HL-60 (cell line): ENCODE data around the gene ACER2.

ENCODE experiments used
- DNase-seq, 2 experiments: peaks; one replicate each; pipeline ENCODE4 v3.0.0-alpha.2; 2010 to 2020; ENCODE audit warnings: low read depth in 1 of 2, low spot score in 1 of 2
- H3K27ac ChIP-seq: fragments of 250-450 bp; sonication (Bioruptor Pico); replicated peaks from 2 replicates; pipeline ENCODE4 v1.5.1; 2020; ENCODE audit warnings: mild to moderate bottlenecking, moderate library complexity
- H3K27me3 ChIP-seq: fragments of 250-450 bp; sonication (Bioruptor Pico); 2 replicates; pipeline ENCODE4 v1.5.1; 2021; ENCODE audit warnings: mild to moderate bottlenecking, moderate library complexity; ENCODE audit not compliant: insufficient read depth, poor library complexity, severe bottlenecking
- H3K4me3 ChIP-seq: replicated peaks from 2 replicates; pipeline ENCODE4 v1.5.1; 2011; ENCODE audit warnings: mild to moderate bottlenecking, control low read depth, low read length; ENCODE audit not compliant: insufficient read depth
- GABPA ChIP-seq: IDR thresholded peaks from 2 replicates; pipeline ENCODE4 v1.6.1; 2012; ENCODE audit warnings: low read depth
- POLR2AphosphoS5 ChIP-seq: IDR thresholded peaks from 2 replicates; pipeline ENCODE4 v1.6.1; 2012; ENCODE audit warnings: low read depth
- SPI1 ChIP-seq: IDR thresholded peaks from 2 replicates; pipeline ENCODE4 v1.6.1; 2012; ENCODE audit warnings: low read depth, mild to moderate bottlenecking, borderline replicate concordance
- TF ChIP-seq, protein P1 (sequence below): IDR thresholded peaks from 2 replicates; pipeline ENCODE4 v1.6.1; 2012; ENCODE audit warnings: low read depth; ENCODE audit not compliant: insufficient replicate concordance
- TF ChIP-seq, protein P2 (sequence below): IDR thresholded peaks from one replicate; pipeline ENCODE4 v1.5.1; 2011; ENCODE audit warnings: low read length, control low read depth, inconsistent platforms; ENCODE audit not compliant: insufficient read depth

The ACER2 gene

DNA sequence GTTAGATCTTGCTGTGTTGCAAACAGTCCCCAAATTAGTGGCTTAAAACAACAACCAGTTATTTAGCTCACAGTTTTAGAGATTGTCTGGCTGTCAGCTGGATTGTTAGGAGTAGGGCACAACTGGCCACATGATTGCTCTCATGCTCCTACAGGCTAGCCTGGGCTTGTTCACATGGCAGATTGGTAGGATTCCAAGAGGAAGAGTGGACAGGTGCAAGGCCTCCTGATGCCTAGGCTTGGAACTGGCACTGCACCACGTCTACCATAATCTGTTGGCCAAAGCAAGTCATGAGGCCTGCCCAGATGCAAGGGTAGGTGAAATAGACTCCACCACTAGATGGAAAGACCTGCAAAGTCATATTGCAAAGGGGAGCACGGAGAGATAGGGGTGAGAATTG is 76.4 kb downstream of the ACER2 start:
- Histone ChIP-seq H3K27me3 (no peaks in the 10 kb centered on the region), H3K27ac (no peak overlapping the region), H3K4me3 (no peak overlapping the region)
- TF ChIP-seq POLR2AphosphoS5 (no peak), GABPA (no peak), SPI1 (no peak)
- TF ChIP-seq, protein P1, sequence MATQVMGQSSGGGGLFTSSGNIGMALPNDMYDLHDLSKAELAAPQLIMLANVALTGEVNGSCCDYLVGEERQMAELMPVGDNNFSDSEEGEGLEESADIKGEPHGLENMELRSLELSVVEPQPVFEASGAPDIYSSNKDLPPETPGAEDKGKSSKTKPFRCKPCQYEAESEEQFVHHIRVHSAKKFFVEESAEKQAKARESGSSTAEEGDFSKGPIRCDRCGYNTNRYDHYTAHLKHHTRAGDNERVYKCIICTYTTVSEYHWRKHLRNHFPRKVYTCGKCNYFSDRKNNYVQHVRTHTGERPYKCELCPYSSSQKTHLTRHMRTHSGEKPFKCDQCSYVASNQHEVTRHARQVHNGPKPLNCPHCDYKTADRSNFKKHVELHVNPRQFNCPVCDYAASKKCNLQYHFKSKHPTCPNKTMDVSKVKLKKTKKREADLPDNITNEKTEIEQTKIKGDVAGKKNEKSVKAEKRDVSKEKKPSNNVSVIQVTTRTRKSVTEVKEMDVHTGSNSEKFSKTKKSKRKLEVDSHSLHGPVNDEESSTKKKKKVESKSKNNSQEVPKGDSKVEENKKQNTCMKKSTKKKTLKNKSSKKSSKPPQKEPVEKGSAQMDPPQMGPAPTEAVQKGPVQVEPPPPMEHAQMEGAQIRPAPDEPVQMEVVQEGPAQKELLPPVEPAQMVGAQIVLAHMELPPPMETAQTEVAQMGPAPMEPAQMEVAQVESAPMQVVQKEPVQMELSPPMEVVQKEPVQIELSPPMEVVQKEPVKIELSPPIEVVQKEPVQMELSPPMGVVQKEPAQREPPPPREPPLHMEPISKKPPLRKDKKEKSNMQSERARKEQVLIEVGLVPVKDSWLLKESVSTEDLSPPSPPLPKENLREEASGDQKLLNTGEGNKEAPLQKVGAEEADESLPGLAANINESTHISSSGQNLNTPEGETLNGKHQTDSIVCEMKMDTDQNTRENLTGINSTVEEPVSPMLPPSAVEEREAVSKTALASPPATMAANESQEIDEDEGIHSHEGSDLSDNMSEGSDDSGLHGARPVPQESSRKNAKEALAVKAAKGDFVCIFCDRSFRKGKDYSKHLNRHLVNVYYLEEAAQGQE: no peak
- TF ChIP-seq, protein P2, sequence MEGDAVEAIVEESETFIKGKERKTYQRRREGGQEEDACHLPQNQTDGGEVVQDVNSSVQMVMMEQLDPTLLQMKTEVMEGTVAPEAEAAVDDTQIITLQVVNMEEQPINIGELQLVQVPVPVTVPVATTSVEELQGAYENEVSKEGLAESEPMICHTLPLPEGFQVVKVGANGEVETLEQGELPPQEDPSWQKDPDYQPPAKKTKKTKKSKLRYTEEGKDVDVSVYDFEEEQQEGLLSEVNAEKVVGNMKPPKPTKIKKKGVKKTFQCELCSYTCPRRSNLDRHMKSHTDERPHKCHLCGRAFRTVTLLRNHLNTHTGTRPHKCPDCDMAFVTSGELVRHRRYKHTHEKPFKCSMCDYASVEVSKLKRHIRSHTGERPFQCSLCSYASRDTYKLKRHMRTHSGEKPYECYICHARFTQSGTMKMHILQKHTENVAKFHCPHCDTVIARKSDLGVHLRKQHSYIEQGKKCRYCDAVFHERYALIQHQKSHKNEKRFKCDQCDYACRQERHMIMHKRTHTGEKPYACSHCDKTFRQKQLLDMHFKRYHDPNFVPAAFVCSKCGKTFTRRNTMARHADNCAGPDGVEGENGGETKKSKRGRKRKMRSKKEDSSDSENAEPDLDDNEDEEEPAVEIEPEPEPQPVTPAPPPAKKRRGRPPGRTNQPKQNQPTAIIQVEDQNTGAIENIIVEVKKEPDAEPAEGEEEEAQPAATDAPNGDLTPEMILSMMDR: no peak
- no peak for DNase-seq

DNA sequence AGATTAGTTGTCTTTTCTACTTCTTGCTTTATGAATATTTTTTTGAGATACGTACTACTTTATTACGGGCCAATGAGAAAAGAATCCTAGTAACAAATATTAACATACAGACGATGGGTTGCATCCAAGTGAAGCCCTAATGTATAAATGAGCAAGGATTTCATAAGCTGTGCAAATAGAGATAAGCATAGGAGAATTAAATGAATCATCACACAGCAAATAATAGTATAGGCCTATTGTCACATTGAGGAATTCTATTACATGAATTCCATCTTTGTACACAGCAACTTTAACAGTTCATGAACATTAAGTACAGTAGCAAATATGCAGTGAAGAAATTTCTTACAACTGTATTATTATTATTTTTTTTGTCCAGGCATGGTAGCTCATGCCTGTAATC is 78.0 kb downstream of the ACER2 start:
- Histone ChIP-seq H3K27me3 (no peaks in the 10 kb centered on the region), H3K27ac (no peak overlapping the region), H3K4me3 (no peak overlapping the region)
- TF ChIP-seq, protein P2: no peak
- TF ChIP-seq SPI1 (no peak), POLR2AphosphoS5 (no peak), GABPA (no peak)
- TF ChIP-seq, protein P1: no peak
- no peak for DNase-seq

DNA sequence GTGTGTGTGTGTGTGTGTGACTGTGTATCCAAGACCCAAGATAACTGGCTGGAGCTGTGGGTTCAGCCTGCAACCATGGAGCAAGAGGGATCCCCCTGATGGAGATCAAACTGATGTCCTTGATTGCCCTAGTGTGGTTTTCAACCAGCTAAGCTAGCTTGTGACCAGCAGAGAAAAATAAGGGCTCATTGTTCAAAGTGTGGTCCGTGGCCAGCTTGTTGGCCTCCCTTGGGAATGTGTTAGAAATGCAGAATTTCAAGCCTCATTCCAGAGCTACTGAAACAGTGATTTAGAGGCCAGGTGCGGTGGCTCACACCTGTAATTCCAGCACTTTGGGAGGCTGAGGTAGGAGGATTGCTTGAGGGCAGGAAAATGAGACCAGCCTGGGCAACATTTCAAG is 79.9 kb downstream of the ACER2 start:
- no peaks in the 10 kb centered on the region for H3K27me3 ChIP-seq
- no peak overlapping the region for H3K4me3 ChIP-seq
- TF ChIP-seq GABPA: no peak
- no peak for TF ChIP-seq SPI1
- TF ChIP-seq, protein P1: no peak
- no peak for TF ChIP-seq POLR2AphosphoS5
- TF ChIP-seq, protein P2: no peak
- no peak overlapping the region for H3K27ac ChIP-seq
- no peak for DNase-seq
